NCI-H446 (cell line): ENCODE measurements around the gene ZNF808.
"Not testable (repeated sequence)": the region's sequence is repeated elsewhere in the genome, so short reads cannot be mapped to it uniquely, and the experiment has no call there.

Experiments
- DNase-seq, 2 experiments: peaks; one replicate each; lab custom pipeline; 2025; lab: John Stamatoyannopoulos, UW

ZNF808 gene

GRCh38 chr19:52535771-52536447, 8.4 kb downstream of the ZNF808 start:
- no peak for DNase-seq

GRCh38 chr19:52536448-52536800, 9.0 kb downstream of the ZNF808 start:
- no peak for DNase-seq

- DNase-seq: not testable (repeated sequence)
These were observed 11.3 kb downstream of the ZNF808 start for GRCh38 chr19:52538815-52539214.

- not testable (repeated sequence) for DNase-seq
These were observed 13.7 kb downstream of the ZNF808 start for GRCh38 chr19:52541176-52541575.

- no peak for DNase-seq
These were observed 14.1 kb downstream of the ZNF808 start for GRCh38 chr19:52541608-52542007.

GRCh38 chr19:52542541-52542940, 15.1 kb downstream of the ZNF808 start:
- DNase-seq: not testable (repeated sequence)

GRCh38 chr19:52542984-52543664, 15.7 kb downstream of the ZNF808 start:
- DNase-seq: no peak

- DNase-seq: no peak
These were observed 26.9 kb downstream of the ZNF808 start for GRCh38 chr19:52554216-52554971.

- no peak for DNase-seq
These were observed 29.9 kb downstream of the ZNF808 start for GRCh38 chr19:52557231-52557995.

GRCh38 chr19:52558732-52559445, 31.4 kb downstream of the ZNF808 start:
- DNase-seq: not testable (repeated sequence)

GRCh38 chr19:52561611-52562010, 34.1 kb downstream of the ZNF808 start:
- not testable (repeated sequence) for DNase-seq

GRCh38 chr19:52566121-52566520, 38.7 kb downstream of the ZNF808 start:
- DNase-seq: no peak

GRCh38 chr19:52566588-52566987, 39.1 kb downstream of the ZNF808 start:
- DNase-seq: no peak

GRCh38 chr19:52567921-52568320, 40.5 kb downstream of the ZNF808 start:
- no peak for DNase-seq

GRCh38 chr19:52569638-52569999, 42.2 kb downstream of the ZNF808 start:
- not testable (repeated sequence) for DNase-seq

GRCh38 chr19:52570000-52570861, 42.8 kb downstream of the ZNF808 start, which contains the start of gene ZNF701:
ZNF701 (plus strand) TSS chr19:52570287; CDS start chr19:52574148, 3,861 bp downstream.
- DNase-seq: no peak

- DNase-seq: no peak
These were observed 57.4 kb downstream of the ZNF808 start for GRCh38 chr19:52584736-52585440.

GRCh38 chr19:52585604-52586003, 58.1 kb downstream of the ZNF808 start:
- DNase-seq: no peak

GRCh38 chr19:52590728-52591127, 63.3 kb downstream of the ZNF808 start:
- DNase-seq: no peak

GRCh38 chr19:52592301-52592700, 64.8 kb downstream of the ZNF808 start:
- DNase-seq: no peak
